Fibroblast of lung (primary cell): ENCODE results near the gene RANBP9.

Experiments used
- EZH2 ChIP-seq: IDR thresholded peaks from 2 replicates; pipeline ENCODE4 v1.5.1; 2012; ENCODE audit warnings: low read length, control low read depth, mild to moderate bottlenecking; ENCODE audit errors: missing control alignments
- TF ChIP-seq, protein P1 (sequence below), 2 donors: IDR thresholded peaks in 1 of 2; conservative IDR thresholded peaks in 1 of 2; 1 replicate in 1 of 2; 2 replicates in 1 of 2; pipeline ENCODE4 v1.5.1; 2011 to 2012; ENCODE audit warnings: low read length in 2 of 2, control low read depth in 1 of 2, inconsistent platforms in 1 of 2, low read depth in 1 of 2, mild to moderate bottlenecking in 1 of 2

DNA sequence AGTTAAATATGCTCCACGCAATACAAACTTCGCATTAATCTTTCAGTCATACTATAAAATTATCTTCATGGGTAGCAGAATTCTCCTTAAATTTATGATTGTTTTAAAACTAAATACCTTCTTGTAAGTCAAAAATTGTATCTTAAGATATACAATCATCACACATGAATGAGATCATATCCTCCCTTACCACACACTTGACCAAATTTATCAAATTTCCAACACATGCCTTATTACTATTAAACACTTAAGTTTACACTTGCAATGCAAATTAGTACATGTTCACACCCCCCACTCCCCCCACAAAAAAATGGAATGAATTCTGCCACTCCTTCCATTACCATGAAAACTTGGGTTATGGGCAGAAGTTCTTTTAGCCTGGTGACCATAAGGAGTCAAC, 13.8 kb downstream of the RANBP9 start:
- TF ChIP-seq, protein P1, sequence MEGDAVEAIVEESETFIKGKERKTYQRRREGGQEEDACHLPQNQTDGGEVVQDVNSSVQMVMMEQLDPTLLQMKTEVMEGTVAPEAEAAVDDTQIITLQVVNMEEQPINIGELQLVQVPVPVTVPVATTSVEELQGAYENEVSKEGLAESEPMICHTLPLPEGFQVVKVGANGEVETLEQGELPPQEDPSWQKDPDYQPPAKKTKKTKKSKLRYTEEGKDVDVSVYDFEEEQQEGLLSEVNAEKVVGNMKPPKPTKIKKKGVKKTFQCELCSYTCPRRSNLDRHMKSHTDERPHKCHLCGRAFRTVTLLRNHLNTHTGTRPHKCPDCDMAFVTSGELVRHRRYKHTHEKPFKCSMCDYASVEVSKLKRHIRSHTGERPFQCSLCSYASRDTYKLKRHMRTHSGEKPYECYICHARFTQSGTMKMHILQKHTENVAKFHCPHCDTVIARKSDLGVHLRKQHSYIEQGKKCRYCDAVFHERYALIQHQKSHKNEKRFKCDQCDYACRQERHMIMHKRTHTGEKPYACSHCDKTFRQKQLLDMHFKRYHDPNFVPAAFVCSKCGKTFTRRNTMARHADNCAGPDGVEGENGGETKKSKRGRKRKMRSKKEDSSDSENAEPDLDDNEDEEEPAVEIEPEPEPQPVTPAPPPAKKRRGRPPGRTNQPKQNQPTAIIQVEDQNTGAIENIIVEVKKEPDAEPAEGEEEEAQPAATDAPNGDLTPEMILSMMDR (conservative IDR thresholded peaks at IDR 0.05 in 1 of 2, IDR thresholded peaks at IDR 0.05 in 1 of 2; ENCODE audit: low read depth in 1 of 2, low read length in 2 of 2): no peak
- TF ChIP-seq EZH2: no peak
